GM12864 (cell line): ENCODE measurements around the gene ZNF774.

ENCODE experiments used
- DNase-seq: peaks from one replicate; pipeline ENCODE4 v3.0.0-alpha.2; 2011; ENCODE audit warnings: low read depth
- H3K4me3 ChIP-seq: 2 replicates; pipeline ENCODE4 v1.5.1; 2011; ENCODE audit warnings: mild to moderate bottlenecking, low read depth, low read length, control low read depth
- CTCF ChIP-seq: IDR thresholded peaks from 2 replicates; pipeline ENCODE4 v1.5.1; 2011; ENCODE audit warnings: low read depth, mild to moderate bottlenecking, moderate library complexity, low read length, control low read depth, inconsistent platforms; ENCODE audit errors: missing control alignments

ZNF774 gene

DNA sequence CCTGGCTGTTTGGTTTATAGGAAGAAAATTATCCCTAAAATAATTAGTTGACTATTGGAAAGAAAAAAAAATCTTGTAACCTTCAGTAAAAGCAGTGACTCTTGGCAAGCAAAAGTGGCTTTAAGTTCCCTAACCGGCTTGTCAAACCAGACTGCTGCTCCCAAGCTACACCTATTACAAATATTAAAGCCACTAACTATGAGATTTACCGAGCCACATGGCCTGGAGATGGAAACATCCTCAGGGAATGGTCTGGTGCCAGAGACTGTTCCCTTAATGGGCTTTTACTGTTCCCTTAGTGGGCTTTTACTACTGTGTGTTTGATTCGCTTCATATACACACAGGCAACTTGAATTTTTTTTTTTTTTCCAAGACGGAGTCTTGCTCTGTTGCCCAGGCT, 35.9 kb upstream of the ZNF774 start:
- TF ChIP-seq CTCF = no peak
- no peak overlapping the region for H3K4me3 ChIP-seq
- no peak for DNase-seq

- DNase-seq = no peak
These were observed 33.5 kb upstream of the ZNF774 start for GRCh38 chr15:90318591-90318990.

DNA sequence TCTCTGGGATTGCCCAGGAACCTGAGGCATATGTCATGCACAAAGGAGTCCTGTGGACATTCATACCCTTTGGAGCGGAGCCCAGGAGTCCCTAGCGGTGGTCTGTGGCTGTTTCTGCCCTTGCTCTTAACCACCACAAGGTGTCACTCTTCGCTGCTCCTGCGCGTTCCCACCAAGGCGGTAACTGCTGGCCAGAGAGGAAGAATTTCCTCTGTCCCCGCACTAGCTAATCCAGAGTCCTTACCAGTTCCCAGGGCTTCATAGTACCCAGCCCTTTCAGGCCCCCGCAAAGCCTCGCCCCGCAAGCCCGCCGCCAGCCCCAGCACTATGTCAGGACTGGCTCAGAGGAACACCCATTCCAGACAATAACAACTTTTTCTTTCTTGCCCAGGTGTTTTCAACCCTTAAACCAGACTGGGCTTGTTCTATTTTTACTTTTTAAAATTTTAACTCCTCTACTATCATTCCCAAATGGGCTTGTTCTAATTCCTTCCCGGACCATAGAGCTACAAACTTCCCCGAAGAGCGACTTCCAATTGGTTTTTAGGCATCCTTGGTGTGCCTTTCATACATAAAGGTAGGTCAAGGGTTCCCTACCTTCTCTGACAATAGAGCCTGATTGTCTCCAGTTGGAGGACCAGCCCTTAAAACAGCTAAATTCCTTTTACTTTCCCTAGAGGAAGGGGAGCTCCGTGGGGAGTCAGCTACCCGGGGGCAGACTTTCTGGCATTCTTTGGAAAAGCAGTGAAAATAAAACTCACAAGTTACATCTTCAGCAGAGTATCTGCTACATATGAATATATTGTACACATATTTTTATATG, 31.8 kb upstream of the ZNF774 start:
- DNase-seq = peak; percentile 43
- TF ChIP-seq CTCF = peak; percentile 98
- H3K4me3 ChIP-seq = no peak overlapping the region

More at GRCh38 chr15:90318591-90318990, 33.5 kb upstream of the ZNF774 start:
- H3K4me3 ChIP-seq = no peak overlapping the region
- TF ChIP-seq CTCF = no peak

DNA sequence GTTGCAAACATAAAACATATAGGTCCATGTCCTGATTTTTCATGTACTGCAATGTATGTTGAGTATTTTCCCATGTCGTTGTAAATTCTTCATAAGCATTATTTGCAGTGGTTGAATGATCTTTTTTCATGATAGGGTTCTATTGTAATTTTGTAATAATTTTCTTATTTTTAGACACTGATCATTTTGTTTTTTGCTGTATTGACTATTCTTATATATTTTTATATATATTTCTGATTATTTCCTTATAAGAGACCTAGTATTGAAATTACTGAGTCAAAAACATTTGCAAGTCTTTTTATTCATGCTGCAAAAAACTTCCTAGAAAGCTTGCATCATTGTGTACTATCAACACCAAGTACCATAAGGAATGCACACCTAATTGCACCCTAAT, 31.2 kb upstream of the ZNF774 start:
- no peak for DNase-seq
- no peak for TF ChIP-seq CTCF
- no peak overlapping the region for H3K4me3 ChIP-seq

- DNase-seq = no peak
- TF ChIP-seq CTCF = no peak
- H3K4me3 ChIP-seq = no peak overlapping the region
These were observed 29.5 kb upstream of the ZNF774 start for GRCh38 chr15:90322538-90322937.

GRCh38 chr15:90325726-90326125, 26.4 kb upstream of the ZNF774 start:
- TF ChIP-seq CTCF = no peak
- no peak overlapping the region for H3K4me3 ChIP-seq
- DNase-seq = no peak

DNA sequence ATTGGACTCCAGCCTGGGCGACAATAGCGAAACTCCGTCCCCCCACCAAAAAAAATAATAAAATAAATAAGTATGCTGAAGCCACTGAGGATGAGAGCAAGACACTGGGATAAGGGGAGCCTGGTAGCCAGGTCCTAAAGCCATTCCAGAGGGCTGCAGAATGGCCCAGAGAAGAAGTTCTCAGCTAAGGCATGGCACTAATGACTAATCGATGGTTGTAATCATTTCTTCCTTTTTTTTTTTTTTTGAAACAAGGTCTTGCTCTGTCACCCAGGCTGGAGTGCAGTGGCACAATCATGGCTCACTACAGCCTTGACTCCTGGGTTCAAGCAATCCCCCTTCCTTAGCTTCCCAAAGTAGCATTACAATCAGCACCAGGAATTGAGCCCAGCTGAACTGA, 25.6 kb upstream of the ZNF774 start:
- H3K4me3 ChIP-seq = no peak overlapping the region
- DNase-seq = no peak
- TF ChIP-seq CTCF = no peak
